ENCODE results near the gene DYNC1I1.

DYNC1I1 gene

DNA sequence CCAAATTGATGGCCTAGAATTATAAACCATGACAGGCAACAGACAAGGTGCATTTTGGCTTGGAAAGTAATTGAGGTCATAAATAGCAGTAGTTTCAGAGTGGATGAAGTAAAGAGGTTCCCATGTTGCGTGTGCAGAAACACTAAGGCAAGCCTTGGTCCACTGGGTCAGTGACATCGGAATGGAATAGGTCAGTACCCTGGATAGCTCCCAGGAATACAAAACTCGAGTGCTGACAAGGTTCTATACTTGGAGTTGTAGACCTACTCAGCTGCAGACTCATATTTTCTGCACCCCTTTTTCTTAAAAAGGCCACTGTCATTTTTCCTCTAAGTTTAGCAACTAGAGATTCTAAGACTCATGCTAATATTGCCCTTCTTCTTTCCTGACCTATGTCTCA is 132.8 kb downstream of the DYNC1I1 start:
- Mint-ChIP-seq H3K36me3 (ENCODE audit: insufficient read depth) (no peaks in the 10 kb centered on the region), H3K4me1 (no peaks in the 10 kb centered on the region), H3K27ac (ENCODE audit: low read depth) (no peak overlapping the region), H3K27me3 (peaks cover 18% of the 10 kb centered on the region), H3K4me3 (no peak overlapping the region), H3K9me3 (no peaks in the 10 kb centered on the region)
- no peak for DNase-seq (ENCODE audit: low spot score in 2 of 2)
- no peak for ATAC-seq (replicated peaks; ENCODE audit: extremely low read depth, poor library complexity, severe bottlenecking)

DNA sequence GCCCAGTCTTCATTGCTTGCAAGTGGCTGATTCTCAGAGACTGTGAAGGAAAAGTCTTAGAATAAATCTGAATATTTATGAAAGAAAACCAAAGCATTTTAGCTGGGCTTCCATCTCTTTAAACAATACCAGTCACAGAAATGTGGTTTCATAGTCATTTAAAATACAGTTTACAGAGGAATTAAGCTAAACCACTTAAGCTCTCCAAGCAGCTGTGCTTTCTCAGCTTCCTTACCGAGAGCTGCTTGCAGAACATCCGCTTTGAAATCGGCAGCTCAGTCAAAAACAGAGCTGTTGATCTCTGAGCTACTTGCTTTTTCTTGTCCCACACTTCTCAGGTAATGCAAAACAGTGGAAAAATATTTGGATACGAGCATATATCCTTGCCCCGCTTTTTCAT is 134.5 kb downstream of the DYNC1I1 start:
- H3K27ac Mint-ChIP-seq (ENCODE audit: low read depth), result no peak overlapping the region
- no peak for ATAC-seq (replicated peaks; ENCODE audit: extremely low read depth, poor library complexity, severe bottlenecking)
- H3K4me1 Mint-ChIP-seq, result no peaks in the 10 kb centered on the region
- no peak overlapping the region for H3K4me3 Mint-ChIP-seq
- H3K36me3 Mint-ChIP-seq (ENCODE audit: insufficient read depth), result no peaks in the 10 kb centered on the region
- DNase-seq (ENCODE audit: low spot score in 2 of 2), result no peak
- H3K27me3 Mint-ChIP-seq, result peaks cover 33% of the 10 kb centered on the region
- H3K9me3 Mint-ChIP-seq, result no peaks in the 10 kb centered on the region

DNA sequence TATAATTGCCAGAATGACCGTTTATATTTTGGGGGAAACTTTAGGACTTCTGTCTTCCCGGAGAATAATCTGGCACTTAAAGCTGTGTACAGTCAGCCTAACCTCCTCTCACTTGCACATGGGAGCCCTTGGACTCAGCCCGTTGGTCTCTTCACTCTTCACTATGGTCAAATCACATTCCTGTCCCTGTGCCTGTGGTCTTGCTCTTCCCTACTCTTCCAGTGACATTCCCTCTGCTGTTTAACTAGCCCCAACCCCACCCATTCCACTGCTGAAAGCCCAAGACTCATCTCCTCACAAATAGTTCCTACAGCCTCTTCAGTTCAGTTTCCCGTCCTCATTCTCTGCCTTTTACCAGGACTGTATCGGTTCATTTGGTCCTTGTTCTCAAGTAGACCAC is 135.0 kb downstream of the DYNC1I1 start:
- Mint-ChIP-seq H3K4me3 (no peak overlapping the region), H3K9me3 (no peaks in the 10 kb centered on the region)

DNA sequence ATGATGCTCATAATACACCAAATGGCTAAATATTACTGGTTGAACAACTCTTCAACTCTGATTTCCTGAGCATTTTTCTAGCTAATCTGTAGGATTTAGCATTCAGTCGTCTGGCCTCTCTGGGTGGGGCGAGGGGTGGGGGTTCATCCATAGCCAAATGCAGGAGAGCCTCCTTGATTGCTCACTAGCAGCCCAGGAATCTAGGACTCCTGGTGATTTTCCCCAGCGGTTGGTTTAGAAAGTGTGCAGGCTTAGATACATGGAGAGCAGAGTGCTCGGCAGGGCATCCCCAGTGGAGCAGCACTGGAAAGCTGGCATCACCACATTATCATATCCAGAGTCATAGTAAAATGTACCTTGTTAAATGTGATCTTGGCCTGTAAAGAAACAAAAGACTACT is 136.1 kb downstream of the DYNC1I1 start:
- DNase-seq (ENCODE audit: low spot score in 2 of 2), result no peak
- H3K27ac Mint-ChIP-seq (ENCODE audit: low read depth), result no peak overlapping the region
- no peaks in the 10 kb centered on the region for H3K36me3 Mint-ChIP-seq (ENCODE audit: insufficient read depth)
- H3K4me1 Mint-ChIP-seq, result no peaks in the 10 kb centered on the region
- H3K27me3 Mint-ChIP-seq, result peaks cover 39% of the 10 kb centered on the region
- no peak for ATAC-seq (replicated peaks; ENCODE audit: extremely low read depth, poor library complexity, severe bottlenecking)
- no peak overlapping the region for H3K4me3 Mint-ChIP-seq
- no peaks in the 10 kb centered on the region for H3K9me3 Mint-ChIP-seq

More for the DNA sequence above, 135.0 kb downstream of the DYNC1I1 start:
- no peak overlapping the region for H3K27ac Mint-ChIP-seq (ENCODE audit: low read depth)
- H3K4me1 Mint-ChIP-seq, result no peaks in the 10 kb centered on the region
- no peak for ATAC-seq (replicated peaks; ENCODE audit: extremely low read depth, poor library complexity, severe bottlenecking)
- H3K27me3 Mint-ChIP-seq, result peaks cover 33% of the 10 kb centered on the region
- DNase-seq (ENCODE audit: low spot score in 2 of 2), result no peak
- no peaks in the 10 kb centered on the region for H3K36me3 Mint-ChIP-seq (ENCODE audit: insufficient read depth)

DNA sequence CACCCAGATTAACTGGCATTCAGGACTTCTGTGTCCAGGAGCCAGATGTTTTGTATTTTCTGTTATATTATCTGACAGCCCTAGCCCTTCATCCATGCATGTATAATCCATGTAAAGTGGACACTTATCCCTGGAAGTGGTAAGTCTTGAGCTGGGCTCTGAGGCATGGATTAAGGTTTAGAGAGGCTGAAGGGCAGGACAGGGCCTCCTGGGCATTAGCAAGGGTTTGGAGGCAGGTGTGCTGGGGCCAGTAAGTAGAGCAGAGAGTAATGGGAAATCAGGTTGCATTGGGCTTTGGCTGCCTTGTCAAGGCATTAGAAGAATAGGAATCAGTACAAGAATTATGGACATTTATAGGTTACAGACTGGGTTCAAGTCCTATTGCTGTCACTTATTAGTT is 138.0 kb downstream of the DYNC1I1 start:
- Mint-ChIP-seq H3K36me3 (ENCODE audit: insufficient read depth) (no peaks in the 10 kb centered on the region), H3K9me3 (no peaks in the 10 kb centered on the region), H3K4me3 (no peak overlapping the region), H3K27me3 (peaks cover 56% of the 10 kb centered on the region), H3K4me1 (no peaks in the 10 kb centered on the region), H3K27ac (ENCODE audit: low read depth) (no peak overlapping the region)
- DNase-seq (ENCODE audit: low spot score in 2 of 2) (no peak), ATAC-seq (replicated peaks; ENCODE audit: extremely low read depth, poor library complexity, severe bottlenecking) (no peak)

DNA sequence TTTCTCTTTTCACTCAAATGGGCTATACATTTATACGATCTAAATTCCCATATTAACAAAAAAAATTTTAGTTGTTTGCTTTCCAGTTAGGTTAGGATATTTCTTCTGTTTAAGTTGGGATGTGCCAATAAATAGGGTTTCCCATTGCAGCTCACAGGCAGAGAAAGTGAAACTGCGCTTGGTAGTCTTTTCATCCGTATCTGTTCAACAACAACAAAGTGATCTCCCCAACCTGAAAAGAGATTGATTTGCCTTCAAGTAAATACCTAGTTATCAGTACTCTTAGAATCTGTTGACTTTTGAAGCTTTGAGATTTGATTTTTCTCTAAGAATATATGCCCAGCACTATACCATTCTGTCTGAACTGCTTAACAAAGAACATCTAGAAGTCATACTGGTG is 143.4 kb downstream of the DYNC1I1 start:
- no peak overlapping the region for H3K4me3 Mint-ChIP-seq
- DNase-seq (ENCODE audit: low spot score in 2 of 2) (no peak), ATAC-seq (replicated peaks; ENCODE audit: extremely low read depth, poor library complexity, severe bottlenecking) (no peak)
- H3K36me3 Mint-ChIP-seq (ENCODE audit: insufficient read depth), result no peaks in the 10 kb centered on the region
- H3K4me1 Mint-ChIP-seq, result no peaks in the 10 kb centered on the region
- H3K27ac Mint-ChIP-seq (ENCODE audit: low read depth), result no peak overlapping the region
- H3K9me3 Mint-ChIP-seq, result no peaks in the 10 kb centered on the region
- peaks cover 42% of the 10 kb centered on the region for H3K27me3 Mint-ChIP-seq

DNA sequence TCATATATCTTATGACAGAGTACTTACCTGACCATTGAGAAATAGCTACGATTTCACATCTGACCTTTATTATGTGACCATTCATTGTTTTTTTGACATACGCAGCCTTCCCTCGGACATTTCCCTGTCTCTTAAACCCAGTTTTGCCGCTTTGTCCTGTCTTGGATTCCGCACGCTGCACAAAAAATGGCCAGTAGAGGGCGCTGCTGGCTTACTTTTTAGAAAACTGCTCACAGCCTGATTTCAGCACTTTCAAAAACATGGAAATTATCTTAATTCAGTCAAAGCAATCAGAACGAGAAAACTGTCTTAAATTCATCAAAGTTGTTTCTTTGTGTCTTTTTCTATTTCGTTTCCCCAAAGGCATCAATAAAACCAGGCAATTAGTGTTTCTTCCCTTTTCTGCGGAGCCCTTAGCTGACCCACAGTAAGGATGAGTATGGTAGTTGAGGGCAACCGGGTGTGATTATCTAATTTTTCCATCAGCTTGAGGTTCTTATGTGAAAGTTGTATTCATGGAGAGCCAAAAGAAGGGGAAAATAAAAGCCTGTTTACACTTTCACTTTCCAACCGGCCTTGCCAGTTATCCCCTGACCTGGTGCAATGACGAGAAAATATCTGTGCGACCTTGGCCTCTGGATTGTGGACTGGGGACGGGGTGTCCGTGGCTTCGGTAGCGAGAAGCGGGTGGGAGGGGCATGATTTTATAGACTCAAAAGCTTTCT is 144.4 kb downstream of the DYNC1I1 start:
- ATAC-seq (replicated peaks; ENCODE audit: extremely low read depth, poor library complexity, severe bottlenecking) (no peak), DNase-seq (ENCODE audit: low spot score in 2 of 2) (peak; percentile 45 to 58)
- H3K9me3 Mint-ChIP-seq, result no peaks in the 10 kb centered on the region
- no peak overlapping the region for H3K4me3 Mint-ChIP-seq
- no peaks in the 10 kb centered on the region for H3K4me1 Mint-ChIP-seq
- no peak overlapping the region for H3K27ac Mint-ChIP-seq (ENCODE audit: low read depth)
- H3K36me3 Mint-ChIP-seq (ENCODE audit: insufficient read depth), result no peaks in the 10 kb centered on the region
- H3K27me3 Mint-ChIP-seq, result peaks cover 42% of the 10 kb centered on the region

DNA sequence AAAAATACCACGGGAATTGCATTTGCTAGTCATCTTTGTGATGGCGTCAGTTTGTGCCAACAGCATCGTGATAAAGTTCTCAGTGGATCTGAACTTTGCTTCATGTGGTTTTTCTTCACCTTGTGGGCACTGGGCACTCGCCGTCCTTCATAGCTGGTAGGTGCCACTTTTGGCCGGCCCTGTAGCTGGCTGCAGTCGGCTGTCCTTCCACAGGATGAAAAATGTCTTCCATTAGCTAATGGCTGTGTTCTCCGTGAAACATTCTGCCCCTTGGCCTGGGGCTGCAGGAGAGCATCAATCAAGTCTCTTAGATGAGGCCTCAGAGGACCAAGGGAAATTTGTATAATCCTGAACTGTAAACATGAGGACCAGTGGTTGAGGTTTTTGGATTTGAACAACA is 145.3 kb downstream of the DYNC1I1 start:
- ATAC-seq (replicated peaks; ENCODE audit: extremely low read depth, poor library complexity, severe bottlenecking), result no peak

DNA sequence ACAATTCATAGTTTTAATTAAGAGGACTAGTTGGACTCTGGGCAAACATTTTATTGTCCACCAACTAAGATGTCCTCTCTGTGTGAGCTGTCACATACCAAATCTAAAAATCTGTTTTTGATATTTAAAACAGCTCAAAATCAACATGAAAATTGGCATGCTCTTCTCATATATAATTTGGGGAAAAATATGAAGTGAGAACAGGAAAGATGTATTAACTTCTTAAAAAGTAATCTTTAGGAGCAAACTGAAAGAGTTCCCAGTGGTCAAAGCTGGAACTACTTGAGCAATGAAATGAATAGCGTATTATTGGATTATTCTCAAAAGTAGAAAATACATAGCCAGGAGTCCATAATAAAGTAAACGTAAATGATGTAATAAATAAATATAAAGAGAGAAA is 147.2 kb downstream of the DYNC1I1 start:
- H3K27me3 Mint-ChIP-seq, result peaks cover 25% of the 10 kb centered on the region
- no peak for DNase-seq (ENCODE audit: low spot score in 2 of 2)
- H3K27ac Mint-ChIP-seq (ENCODE audit: low read depth), result no peak overlapping the region
- no peaks in the 10 kb centered on the region for H3K4me1 Mint-ChIP-seq
- H3K4me3 Mint-ChIP-seq, result no peak overlapping the region
- H3K9me3 Mint-ChIP-seq, result no peaks in the 10 kb centered on the region
- no peaks in the 10 kb centered on the region for H3K36me3 Mint-ChIP-seq (ENCODE audit: insufficient read depth)
- no peak for ATAC-seq (replicated peaks; ENCODE audit: extremely low read depth, poor library complexity, severe bottlenecking)

More for the DNA sequence above, 145.3 kb downstream of the DYNC1I1 start:
- Mint-ChIP-seq H3K36me3 (ENCODE audit: insufficient read depth) (no peaks in the 10 kb centered on the region), H3K4me1 (no peaks in the 10 kb centered on the region), H3K4me3 (no peak overlapping the region), H3K27ac (ENCODE audit: low read depth) (no peak overlapping the region), H3K27me3 (peaks cover 42% of the 10 kb centered on the region), H3K9me3 (no peaks in the 10 kb centered on the region)
- DNase-seq (ENCODE audit: low spot score in 2 of 2), result no peak

DNA sequence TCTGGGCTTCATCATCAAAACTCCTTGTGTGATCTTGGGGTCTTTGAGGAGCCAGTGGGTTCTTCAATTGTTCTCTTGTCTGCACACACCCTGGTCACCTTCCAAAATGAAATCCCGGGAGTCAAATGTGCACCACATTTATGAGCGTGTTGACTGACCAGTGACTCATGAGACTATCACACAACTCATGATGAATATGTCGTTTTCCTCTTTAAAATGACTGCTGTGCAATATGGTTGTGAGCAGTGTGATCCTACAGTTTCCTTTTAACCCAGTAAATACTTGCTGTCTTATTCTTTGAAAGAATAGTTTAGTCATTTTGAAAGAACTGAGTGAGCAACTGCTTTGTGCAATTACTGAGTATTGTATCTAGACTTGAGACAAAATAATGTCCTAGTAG is 149.2 kb downstream of the DYNC1I1 start:
- H3K4me1 Mint-ChIP-seq, result no peaks in the 10 kb centered on the region
- DNase-seq (ENCODE audit: low spot score in 2 of 2) (no peak), ATAC-seq (replicated peaks; ENCODE audit: extremely low read depth, poor library complexity, severe bottlenecking) (no peak)
- H3K4me3 Mint-ChIP-seq, result no peak overlapping the region
- H3K27me3 Mint-ChIP-seq, result peaks cover 14% of the 10 kb centered on the region
- no peak overlapping the region for H3K27ac Mint-ChIP-seq (ENCODE audit: low read depth)
- no peaks in the 10 kb centered on the region for H3K36me3 Mint-ChIP-seq (ENCODE audit: insufficient read depth)
- no peaks in the 10 kb centered on the region for H3K9me3 Mint-ChIP-seq

DNA sequence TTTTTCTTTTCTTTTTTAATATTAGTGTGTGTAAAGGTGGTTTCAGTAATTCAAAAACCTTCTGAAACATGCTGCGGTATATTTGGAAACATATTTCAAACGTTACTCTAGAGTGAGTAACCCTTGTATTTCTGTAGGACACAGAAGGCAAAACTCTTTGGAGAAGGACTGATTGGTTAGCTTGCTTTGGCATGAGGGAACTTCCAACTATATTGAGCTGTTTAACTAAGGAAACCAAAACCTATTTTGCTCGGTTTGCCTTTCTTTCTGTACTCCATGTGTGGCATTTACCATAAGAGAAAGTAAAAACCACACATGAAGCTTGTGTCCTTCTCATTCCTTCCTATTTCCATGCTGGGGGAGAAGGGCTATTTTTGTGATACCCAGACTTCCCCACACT is 149.8 kb downstream of the DYNC1I1 start:
- no peaks in the 10 kb centered on the region for H3K36me3 Mint-ChIP-seq (ENCODE audit: insufficient read depth)
- no peak overlapping the region for H3K27ac Mint-ChIP-seq (ENCODE audit: low read depth)
- no peak overlapping the region for H3K4me3 Mint-ChIP-seq
- no peaks in the 10 kb centered on the region for H3K4me1 Mint-ChIP-seq
- peaks cover 9% of the 10 kb centered on the region for H3K27me3 Mint-ChIP-seq
- no peak for DNase-seq (ENCODE audit: low spot score in 2 of 2)
- no peaks in the 10 kb centered on the region for H3K9me3 Mint-ChIP-seq
- ATAC-seq (replicated peaks; ENCODE audit: extremely low read depth, poor library complexity, severe bottlenecking), result no peak

DNA sequence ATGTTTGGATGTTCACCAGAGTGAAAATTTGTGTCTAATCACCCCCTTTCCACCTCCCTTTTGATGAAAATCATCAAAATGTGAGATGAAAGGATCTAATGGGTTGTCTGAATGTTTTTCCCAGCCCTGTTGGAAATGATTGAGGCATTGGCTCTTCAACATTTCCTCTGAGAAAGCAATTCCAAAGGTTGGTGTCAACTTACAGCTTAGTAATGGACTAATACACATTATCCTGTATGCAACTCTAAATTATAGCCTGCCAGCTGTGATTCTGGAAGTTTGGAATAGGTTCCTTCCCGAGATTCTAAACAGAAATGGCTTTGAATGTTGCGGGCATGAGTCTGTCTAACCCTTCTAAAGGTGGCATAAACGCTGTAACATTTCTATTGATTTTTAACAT is 152.9 kb downstream of the DYNC1I1 start:
- Mint-ChIP-seq H3K9me3 (no peaks in the 10 kb centered on the region), H3K27me3 (peaks cover 22% of the 10 kb centered on the region), H3K36me3 (ENCODE audit: insufficient read depth) (no peaks in the 10 kb centered on the region), H3K4me3 (no peak overlapping the region), H3K27ac (ENCODE audit: low read depth) (no peak overlapping the region), H3K4me1 (no peaks in the 10 kb centered on the region)
- DNase-seq (ENCODE audit: low spot score in 2 of 2), result no peak
- no peak for ATAC-seq (replicated peaks; ENCODE audit: extremely low read depth, poor library complexity, severe bottlenecking)

DNA sequence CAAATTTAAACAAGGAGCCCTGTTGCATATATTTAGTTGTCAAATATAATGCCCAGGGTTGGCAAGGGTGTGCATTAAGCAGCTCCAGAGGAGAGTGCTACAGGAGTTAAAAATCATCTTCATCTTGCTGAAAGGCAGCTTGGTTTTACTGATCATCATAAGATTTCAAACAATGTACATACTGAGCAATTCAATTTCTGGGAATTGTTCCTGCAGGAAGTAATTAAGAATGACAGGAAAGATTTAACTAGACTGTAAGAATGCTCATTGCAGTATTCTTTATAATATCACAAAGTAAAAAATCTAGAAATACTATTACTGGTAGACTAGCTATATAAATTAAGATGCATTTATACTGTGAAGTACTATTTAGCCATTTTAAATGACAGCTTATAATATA is 153.6 kb downstream of the DYNC1I1 start:
- H3K27me3 Mint-ChIP-seq, result peaks cover 20% of the 10 kb centered on the region
- H3K4me1 Mint-ChIP-seq, result no peaks in the 10 kb centered on the region
- no peak overlapping the region for H3K27ac Mint-ChIP-seq (ENCODE audit: low read depth)
- DNase-seq (ENCODE audit: low spot score in 2 of 2), result no peak
- H3K9me3 Mint-ChIP-seq, result no peaks in the 10 kb centered on the region
- no peaks in the 10 kb centered on the region for H3K36me3 Mint-ChIP-seq (ENCODE audit: insufficient read depth)
- ATAC-seq (replicated peaks; ENCODE audit: extremely low read depth, poor library complexity, severe bottlenecking), result no peak
- no peak overlapping the region for H3K4me3 Mint-ChIP-seq
